ENCODE measurements around the gene TAGLN3. TPM values are rescaled to one million over a fixed set of nuclear protein-coding genes. Genes with fewer than 3 reads are reported as not detected.
"Not testable (repeated sequence)": the region's sequence is repeated elsewhere in the genome, so short reads cannot be mapped to it uniquely, and the experiment has no call there.

Gene TAGLN3
- total and polyA plus RNA-seq, 3 donors from 2014 or later = 0.37 TPM; not detected in 2

GRCh38 chr3:112032098-112032731, 33.5 kb downstream of the TAGLN3 start:
- H3K27ac ChIP-seq = no peak overlapping the region
- no peaks in the 10 kb centered on the region for H3K9me3 ChIP-seq
- intact Hi-C loops (cut with DNase I; ENCODE audit: low total_unique reads) = no loop called here
- no peaks in the 10 kb centered on the region for H3K36me3 ChIP-seq (ENCODE audit: low read depth, missing control alignments)
- H3K4me1 ChIP-seq = no peaks in the 10 kb centered on the region
- no peak for TF ChIP-seq POLR2A (IDR thresholded peaks at IDR 0.05)
- TF ChIP-seq CTCF (IDR thresholded peaks at IDR 0.05) = no peak
- WGBS, 2 donors = 36 to 59% methylated on average over 5 of the region's 5 CpGs
- peak; percentile 41 for DNase-seq
- H3K27me3 ChIP-seq = no peaks in the 10 kb centered on the region
- no peak overlapping the region for H3K4me3 ChIP-seq

- WGBS, 2 donors = 92 to 99% methylated on average over 4 of the region's 4 CpGs
- no peak within 1 kb of the TSS for H3K4me3 ChIP-seq
Observed at GRCh38 chr3:112034436-112034835, 35.7 kb downstream of the TAGLN3 start, which contains the start of gene TMPRSS7. TSS of gene TMPRSS7 (plus strand) at chr3:112034736. CDS start at chr3:112034846, 110 bp downstream.

GRCh38 chr3:112035241-112035640, 36.5 kb downstream of the TAGLN3 start:
- no peaks in the 10 kb centered on the region for H3K27me3 ChIP-seq
- H3K4me1 ChIP-seq = no peaks in the 10 kb centered on the region
- H3K36me3 ChIP-seq (ENCODE audit: low read depth, missing control alignments) = no peaks in the 10 kb centered on the region
- TF ChIP-seq CTCF (IDR thresholded peaks at IDR 0.05) (no peak), POLR2A (IDR thresholded peaks at IDR 0.05) (no peak)
- WGBS, 2 donors = 79 to 93% methylated on average over 3 of the region's 3 CpGs
- intact Hi-C loops (cut with DNase I; ENCODE audit: low total_unique reads) = no loop called here
- DNase-seq = no peak
- no peaks in the 10 kb centered on the region for H3K9me3 ChIP-seq
- no peak overlapping the region for H3K4me3 ChIP-seq
- H3K27ac ChIP-seq = no peak overlapping the region

More at GRCh38 chr3:112034436-112034835, 35.7 kb downstream of the TAGLN3 start, which contains the start of gene TMPRSS7:
- no peaks in the 10 kb centered on the region for H3K27me3 ChIP-seq
- no peaks in the 10 kb centered on the region for H3K36me3 ChIP-seq (ENCODE audit: low read depth, missing control alignments)
- H3K4me1 ChIP-seq = no peaks in the 10 kb centered on the region
- H3K27ac ChIP-seq = no peak within 1 kb of the TSS
- TF ChIP-seq POLR2A (IDR thresholded peaks at IDR 0.05) (no peak), CTCF (IDR thresholded peaks at IDR 0.05) (no peak)
- intact Hi-C loops (cut with DNase I; ENCODE audit: low total_unique reads) = no loop called here
- no peak for DNase-seq
- no peaks in the 10 kb centered on the region for H3K9me3 ChIP-seq

GRCh38 chr3:112037194-112037593, 38.5 kb downstream of the TAGLN3 start:
- DNase-seq = not testable (repeated sequence)

GRCh38 chr3:112038863-112039262, 40.1 kb downstream of the TAGLN3 start:
- Histone ChIP-seq H3K36me3 (ENCODE audit: low read depth, missing control alignments) (no peaks in the 10 kb centered on the region), H3K27ac (no peak overlapping the region), H3K9me3 (no peaks in the 10 kb centered on the region), H3K4me1 (no peaks in the 10 kb centered on the region), H3K4me3 (no peak overlapping the region), H3K27me3 (no peaks in the 10 kb centered on the region)
- WGBS, 2 donors = 77 to 81% methylated on average over 3 of the region's 3 CpGs
- DNase-seq = no peak
- intact Hi-C loops (cut with DNase I; ENCODE audit: low total_unique reads) = no loop called here
- TF ChIP-seq CTCF (IDR thresholded peaks at IDR 0.05) (no peak), POLR2A (IDR thresholded peaks at IDR 0.05) (no peak)

More at GRCh38 chr3:112037194-112037593, 38.5 kb downstream of the TAGLN3 start:
- intact Hi-C loops (cut with DNase I; ENCODE audit: low total_unique reads); H3K27me3 ChIP-seq; H3K4me1 ChIP-seq; H3K27ac ChIP-seq; H3K4me3 ChIP-seq; H3K9me3 ChIP-seq; H3K36me3 ChIP-seq (ENCODE audit: low read depth, missing control alignments): not testable (repeated sequence)
- 61 to 71% methylated on average over 4 of the region's 4 CpGs for WGBS, 2 donors

All from testis (tissue), 3 donors.